Naive thymus-derived CD4-positive, alpha-beta T cell (primary cell): Measurements from ENCODE around the gene THSD4. TPM values are rescaled to one million over a fixed set of nuclear protein-coding genes. Genes with fewer than 3 reads are reported as not detected.

Source experiments
- ATAC-seq: fragments of 150-1000 bp; cut with Tn5 transposase; 2 replicates; pipeline ENCODE4 v1.10.0; 2021; ENCODE audit warnings: mild to moderate bottlenecking, moderate library complexity
- CTCF ChIA-PET: fragments of 350-600 bp; sonication (Branson Sonifier 250); formaldehyde crosslinking; loops from one replicate; lab custom pipeline; 2021; ENCODE audit warnings: antibody characterized with exemption; lab: Charles Lee
- POLR2A ChIA-PET: fragments of 350-600 bp; sonication (Branson Sonifier 250); formaldehyde crosslinking; loops from one replicate; lab custom pipeline; 2021; ENCODE audit warnings: antibody characterized with exemption, inconsistent platforms; lab: Charles Lee
- DNase-seq, 9 donors: peaks; one replicate each; pipeline versions ENCODE4 v3.0.0 to v3.0.0-alpha.2; 2020 to 2022; ENCODE audit warnings: mixed read lengths in 1 of 9
- H3K27ac ChIP-seq: one replicate; pipeline ENCODE4 v1.7.0; 2013; ENCODE audit warnings: mild to moderate bottlenecking, low read depth, low read length, moderate library complexity
- H3K27me3 ChIP-seq, 2 donors: one replicate each; pipeline ENCODE4 v1.7.0; 2013; ENCODE audit warnings: low read length in 2 of 2, mild to moderate bottlenecking in 2 of 2, moderate library complexity in 2 of 2; ENCODE audit not compliant: control insufficient read depth in 2 of 2, insufficient read depth in 2 of 2
- H3K36me3 ChIP-seq, 3 experiments: 1 replicate in 2 of 3; 2 replicates in 1 of 3; pipeline ENCODE4 v1.7.0; 2013; ENCODE audit warnings: low read length in 3 of 3, mild to moderate bottlenecking in 3 of 3, moderate library complexity in 1 of 3; ENCODE audit not compliant: insufficient read depth in 3 of 3, control insufficient read depth in 2 of 3
- H3K4me1 ChIP-seq, 2 donors: one replicate each; pipeline ENCODE4 v1.7.0; 2013; ENCODE audit warnings: low read length in 2 of 2, mild to moderate bottlenecking in 2 of 2, moderate library complexity in 1 of 2; ENCODE audit not compliant: control insufficient read depth in 2 of 2, insufficient read depth in 2 of 2
- H3K4me3 ChIP-seq: 2 replicates; pipeline ENCODE4 v1.7.0; 2013; ENCODE audit warnings: mild to moderate bottlenecking, low read length
- H3K9me3 ChIP-seq, 3 experiments: 1 replicate in 2 of 3; 2 replicates in 1 of 3; pipeline ENCODE4 v1.7.0; 2013; ENCODE audit warnings: low read length in 3 of 3; ENCODE audit not compliant: control insufficient read depth in 2 of 3
- H3K27ac Mint-ChIP-seq, 9 donors: one replicate each; pipeline ENCODE4 v1.8.0; 2020 to 2022; ENCODE audit warnings: mixed read lengths in 9 of 9, mild to moderate bottlenecking in 8 of 9, moderate library complexity in 5 of 9, inconsistent platforms in 2 of 9
- H3K27me3 Mint-ChIP-seq, 5 donors: one replicate each; pipeline ENCODE4 v1.8.0; 2021 to 2022; ENCODE audit warnings: mixed read lengths in 5 of 5, mild to moderate bottlenecking in 1 of 5
- H3K36me3 Mint-ChIP-seq, 5 donors: one replicate each; pipeline ENCODE4 v1.8.0; 2020 to 2022; ENCODE audit warnings: mixed read lengths in 5 of 5, mild to moderate bottlenecking in 3 of 5, inconsistent platforms in 1 of 5
- H3K4me1 Mint-ChIP-seq, 7 donors: one replicate each; pipeline ENCODE4 v1.8.0; 2020 to 2022; ENCODE audit warnings: mixed read lengths in 7 of 7, mild to moderate bottlenecking in 3 of 7, inconsistent platforms in 1 of 7
- H3K4me3 Mint-ChIP-seq, 10 donors: one replicate each; pipeline ENCODE4 v1.8.0; 2020 to 2022; ENCODE audit warnings: mild to moderate bottlenecking in 10 of 10, mixed read lengths in 10 of 10, moderate library complexity in 6 of 10, inconsistent platforms in 2 of 10
- H3K9me3 Mint-ChIP-seq, 11 donors: one replicate each; pipeline ENCODE4 v1.8.0; 2020 to 2022; ENCODE audit warnings: mixed read lengths in 11 of 11, mild to moderate bottlenecking in 4 of 11, inconsistent platforms in 1 of 11, moderate library complexity in 1 of 11
- intact Hi-C, 2 donors: fragments of 100-400 bp; cut with micrococcal nuclease; formaldehyde crosslinking; loops; one replicate each; pipeline ENCODE4 v1.15.1; 2023
- polyA plus RNA-seq, 2 donors: library from polyadenylated mRNA; unstranded; fragments of 300-500 nt; fragmentation: Illumina TruSeq; gene quantifications; one replicate each; pipeline ENCODE4 v1.2.3, GENCODE V29; 2021
- total RNA-seq, 6 experiments: library from RNA in 5 of 6; stranded (reverse) in 5 of 6; gene quantifications; 1 replicate in 5 of 6; 2 replicates in 1 of 6; pipeline ENCODE4 v1.2.3 and lab custom pipeline; 2021 to 2026

Gene THSD4
- total and polyA plus RNA-seq, 7 experiments from 2014 or later: not detected

GRCh38 chr15:71755092-71755970, 640.1 kb downstream of the THSD4 start:
- ChIA-PET CTCF (no interaction called here), POLR2A (no interaction called here)
- H3K9me3 ChIP-seq: peaks cover 0 to 4% (median 0%) of the 10 kb centered on the region in 3 experiments
- Mint-ChIP-seq H3K36me3 (no peaks in the 10 kb centered on the region), H3K4me1 (no peaks in the 10 kb centered on the region), H3K27me3 (peaks cover 9 to 21% (median 14%) of the 10 kb centered on the region in 5 donors), H3K4me3 (no peak overlapping the region), H3K9me3 (peaks cover 0 to 12% (median 3%) of the 10 kb centered on the region in 11 donors), H3K27ac (no peak overlapping the region)
- H3K36me3 ChIP-seq: no peaks in the 10 kb centered on the region
- H3K27ac ChIP-seq: no peak overlapping the region
- DNase-seq (no peak), ATAC-seq (no peak)
- intact Hi-C loops: no loop called here
- H3K4me3 ChIP-seq: no peak overlapping the region
- peaks cover 0 to 4% of the 10 kb centered on the region in 2 donors for H3K27me3 ChIP-seq
- H3K4me1 ChIP-seq: no peaks in the 10 kb centered on the region

GRCh38 chr15:71756599-71757352, 641.5 kb downstream of the THSD4 start:
- H3K9me3 Mint-ChIP-seq: peaks cover 1 to 26% (median 8%) of the 10 kb centered on the region in 11 donors
- no peak overlapping the region for H3K27ac Mint-ChIP-seq
- Histone ChIP-seq H3K27ac (no peak overlapping the region), H3K36me3 (no peaks in the 10 kb centered on the region), H3K9me3 (peaks cover 0 to 6% (median 0%) of the 10 kb centered on the region in 3 experiments), H3K4me3 (no peak overlapping the region), H3K4me1 (no peaks in the 10 kb centered on the region), H3K27me3 (peaks cover 0 to 4% of the 10 kb centered on the region in 2 donors)
- CTCF ChIA-PET: interaction anchor here (0.7 kb wide), 1 partner anchor 12 kb away, joined by 5 read pairs; no protein-coding TSS in a partner anchor
- peaks cover 8 to 18% (median 13%) of the 10 kb centered on the region in 5 donors for H3K27me3 Mint-ChIP-seq
- POLR2A ChIA-PET: no interaction called here
- no peaks in the 10 kb centered on the region for H3K4me1 Mint-ChIP-seq
- DNase-seq (no peak), ATAC-seq (no peak)
- H3K4me3 Mint-ChIP-seq: no peak overlapping the region
- H3K36me3 Mint-ChIP-seq: peaks cover 0 to under 1% (median 0%) of the 10 kb centered on the region in 5 donors
- intact Hi-C loops: no loop called here

- H3K9me3 ChIP-seq: peaks cover 0 to 6% (median 0%) of the 10 kb centered on the region in 3 experiments
- H3K27ac Mint-ChIP-seq: no peak overlapping the region
- CTCF ChIA-PET: no interaction called here
- no peak overlapping the region for H3K4me3 ChIP-seq
- no peaks in the 10 kb centered on the region for H3K36me3 ChIP-seq
- ATAC-seq (no peak), DNase-seq (no peak)
- H3K9me3 Mint-ChIP-seq: peaks cover 4 to 30% (median 10%) of the 10 kb centered on the region in 11 donors
- H3K4me1 Mint-ChIP-seq: no peaks in the 10 kb centered on the region
- H3K4me1 ChIP-seq: no peaks in the 10 kb centered on the region
- H3K36me3 Mint-ChIP-seq: peaks cover 0 to 2% (median 0%) of the 10 kb centered on the region in 5 donors
- H3K4me3 Mint-ChIP-seq: no peak overlapping the region
- peaks cover 0 to 4% of the 10 kb centered on the region in 2 donors for H3K27me3 ChIP-seq
- H3K27ac ChIP-seq: no peak overlapping the region
- POLR2A ChIA-PET: no interaction called here
- intact Hi-C loops: no loop called here
- H3K27me3 Mint-ChIP-seq: peaks cover 8 to 15% (median 9%) of the 10 kb centered on the region in 5 donors
Observed at GRCh38 chr15:71757741-71758530, 642.7 kb downstream of the THSD4 start.

GRCh38 chr15:71758711-71759110, 643.4 kb downstream of the THSD4 start:
- Mint-ChIP-seq H3K27me3 (peaks cover 8 to 15% (median 9%) of the 10 kb centered on the region in 5 donors), H3K9me3 (peaks cover 4 to 30% (median 10%) of the 10 kb centered on the region in 11 donors), H3K36me3 (peaks cover 0 to 2% (median 0%) of the 10 kb centered on the region in 5 donors), H3K27ac (no peak overlapping the region), H3K4me1 (no peaks in the 10 kb centered on the region), H3K4me3 (no peak overlapping the region)
- no peaks in the 10 kb centered on the region for H3K36me3 ChIP-seq
- H3K27ac ChIP-seq: no peak overlapping the region
- CTCF ChIA-PET: no interaction called here
- H3K4me3 ChIP-seq: no peak overlapping the region
- intact Hi-C loops: no loop called here
- H3K9me3 ChIP-seq: peaks cover 0 to 6% (median 0%) of the 10 kb centered on the region in 3 experiments
- POLR2A ChIA-PET: no interaction called here
- ATAC-seq (no peak), DNase-seq (no peak)
- H3K4me1 ChIP-seq: no peaks in the 10 kb centered on the region
- H3K27me3 ChIP-seq: peaks cover 0 to 4% of the 10 kb centered on the region in 2 donors

- H3K36me3 ChIP-seq: no peaks in the 10 kb centered on the region
- Mint-ChIP-seq H3K9me3 (peaks cover 4 to 23% (median 10%) of the 10 kb centered on the region in 11 donors), H3K27me3 (peaks cover 4 to 13% (median 8%) of the 10 kb centered on the region in 5 donors), H3K4me3 (no peak overlapping the region), H3K27ac (no peak overlapping the region), H3K36me3 (peaks cover 0 to 2% (median 0%) of the 10 kb centered on the region in 5 donors), H3K4me1 (no peaks in the 10 kb centered on the region)
- POLR2A ChIA-PET: no interaction called here
- H3K9me3 ChIP-seq: peaks cover 0 to 6% (median 0%) of the 10 kb centered on the region in 3 experiments
- ATAC-seq (no peak), DNase-seq (no peak)
- H3K4me1 ChIP-seq: no peaks in the 10 kb centered on the region
- intact Hi-C loops: no loop called here
- no peak overlapping the region for H3K4me3 ChIP-seq
- no peak overlapping the region for H3K27ac ChIP-seq
- H3K27me3 ChIP-seq: peaks cover 0 to under 1% of the 10 kb centered on the region in 2 donors
- CTCF ChIA-PET: no interaction called here
Observed at GRCh38 chr15:71760852-71761251, 645.6 kb downstream of the THSD4 start.

GRCh38 chr15:71761649-71762048, 646.4 kb downstream of the THSD4 start:
- H3K4me3 ChIP-seq: no peak overlapping the region
- POLR2A ChIA-PET: no interaction called here
- intact Hi-C loops: no loop called here
- Mint-ChIP-seq H3K27me3 (peaks cover 0 to 16% (median 10%) of the 10 kb centered on the region in 5 donors), H3K9me3 (peaks cover 4 to 23% (median 10%) of the 10 kb centered on the region in 11 donors), H3K4me3 (no peak overlapping the region), H3K27ac (no peak overlapping the region), H3K4me1 (no peaks in the 10 kb centered on the region), H3K36me3 (peaks cover 0 to 2% (median 0%) of the 10 kb centered on the region in 5 donors)
- CTCF ChIA-PET: no interaction called here
- DNase-seq (no peak), ATAC-seq (no peak)
- H3K27ac ChIP-seq: no peak overlapping the region
- no peaks in the 10 kb centered on the region for H3K36me3 ChIP-seq
- H3K4me1 ChIP-seq: no peaks in the 10 kb centered on the region
- no peaks in the 10 kb centered on the region for H3K27me3 ChIP-seq
- H3K9me3 ChIP-seq: peaks cover 0 to 6% (median 0%) of the 10 kb centered on the region in 3 experiments
